Keratinocyte (primary cell): ENCODE results near the gene SNAP29. TPM values are rescaled to one million over a fixed set of nuclear protein-coding genes. Genes with fewer than 3 reads are reported as not detected.

Experiments
- DNase-seq: peaks from one replicate; pipeline ENCODE4 v3.0.0-alpha.2; 2011; ENCODE audit warnings: low read depth, missing footprints, low spot score
- FAIRE-seq: peaks from 2 replicates; lab custom pipeline; 2011; peaks lifted over from hg19 to GRCh38; lab: Jason Lieb, UNC
- H2AFZ ChIP-seq: 2 replicates; pipeline ENCODE4 v1.6.0; 2012; ENCODE audit warnings: low read length, control low read depth, inconsistent platforms; ENCODE audit not compliant: control insufficient read depth
- H3K27ac ChIP-seq: 2 replicates; pipeline ENCODE4 v1.5.1; 2011; ENCODE audit warnings: low read length; ENCODE audit not compliant: control insufficient read depth, insufficient read depth
- H3K27me3 ChIP-seq: 3 replicates; pipeline ENCODE4 v1.6.0; 2011; ENCODE audit warnings: low read length; ENCODE audit not compliant: control insufficient read depth, insufficient read depth; ENCODE audit errors: extremely low read depth
- H3K36me3 ChIP-seq, 2 experiments: 2 replicates in 1 of 2; 3 replicates in 1 of 2; pipeline ENCODE4 v1.5.1; 2011; ENCODE audit warnings: low read length in 2 of 2, mild to moderate bottlenecking in 1 of 2; ENCODE audit not compliant: control insufficient read depth in 2 of 2, insufficient read depth in 2 of 2; ENCODE audit errors: extremely low read depth in 1 of 2
- H3K4me1 ChIP-seq: 3 replicates; pipeline ENCODE4 v1.5.1; 2011; ENCODE audit warnings: low read length; ENCODE audit not compliant: control insufficient read depth, insufficient read depth; ENCODE audit errors: extremely low read depth
- H3K4me2 ChIP-seq: 3 replicates; pipeline ENCODE4 v1.6.0; 2011; ENCODE audit warnings: low read depth, low read length; ENCODE audit not compliant: control insufficient read depth, insufficient read depth; ENCODE audit errors: extremely low read depth
- H3K4me3 ChIP-seq, 3 experiments: fragments of 200-600 bp in 1 of 3; sonication (generic) in 1 of 3; 2 replicates in 2 of 3; 3 replicates in 1 of 3; pipeline ENCODE4 v1.5.1; 2011 to 2016; ENCODE audit warnings: low read length in 3 of 3, mild to moderate bottlenecking in 3 of 3, control low read depth in 2 of 3, inconsistent platforms in 1 of 3, low read depth in 1 of 3, mixed read lengths in 1 of 3, mixed run types in 1 of 3, moderate library complexity in 1 of 3; ENCODE audit not compliant: control insufficient read depth in 2 of 3, insufficient read depth in 2 of 3; ENCODE audit errors: extremely low read depth in 1 of 3
- H3K79me2 ChIP-seq: 2 replicates; pipeline ENCODE4 v1.6.0; 2012; ENCODE audit warnings: low read length; ENCODE audit not compliant: control insufficient read depth, insufficient read depth
- H3K9ac ChIP-seq: 3 replicates; pipeline ENCODE4 v1.6.0; 2011; ENCODE audit warnings: low read length; ENCODE audit not compliant: control insufficient read depth, insufficient read depth; ENCODE audit errors: extremely low read depth
- H3K9me1 ChIP-seq: 3 replicates; pipeline ENCODE4 v1.6.0; 2011; ENCODE audit warnings: low read length; ENCODE audit not compliant: control insufficient read depth, insufficient read depth; ENCODE audit errors: extremely low read depth
- H3K9me3 ChIP-seq: 2 replicates; pipeline ENCODE4 v1.5.1; 2012; ENCODE audit warnings: low read depth, low read length; ENCODE audit not compliant: control insufficient read depth
- H4K20me1 ChIP-seq: 3 replicates; pipeline ENCODE4 v1.6.0; 2011; ENCODE audit warnings: low read length; ENCODE audit not compliant: control insufficient read depth, insufficient read depth; ENCODE audit errors: extremely low read depth
- EZH2 ChIP-seq: IDR thresholded peaks from one replicate; pipeline ENCODE4 v1.6.1; 2012; ENCODE audit warnings: inconsistent platforms, mild to moderate bottlenecking, low read length, moderate library complexity
- dilution Hi-C: fragments of 300-500 bp; cut with MboI; formaldehyde crosslinking; loops from one replicate; pipeline ENCODE4 v1.7.0; 2020; ENCODE audit warnings: low sequenced_read_pairs; ENCODE audit not compliant: extremely low pct_ligation_motif_present
- polyA plus RNA-seq, 5 experiments: library from polyadenylated mRNA; depleted of rRNA in 3 of 5; stranded (reverse) in 3 of 5; stranded (forward) in 1 of 5; unstranded in 1 of 5; fragments of >200 nt; gene quantifications; 1 replicate in 1 of 5; 2 replicates in 3 of 5; 3 replicates in 1 of 5; pipeline versions ENCODE4 v1.2.1 to v1.2.3, GENCODE V29; 2011 to 2012; ENCODE audit warnings: missing spikeins in 2 of 5, low read depth in 1 of 5, low replicate concordance in 1 of 5
- TF ChIP-seq, protein P1 (sequence below), 3 experiments: IDR thresholded peaks in 1 of 3; conservative IDR thresholded peaks in 1 of 3; optimal IDR thresholded peaks in 1 of 3; 2 replicates in 2 of 3; 3 replicates in 1 of 3; pipeline versions ENCODE3 to v1.5.1; 2011; ENCODE audit warnings: low read length in 3 of 3, mild to moderate bottlenecking in 3 of 3, moderate library complexity in 2 of 3, control low read depth in 1 of 3, inconsistent platforms in 1 of 3; ENCODE audit not compliant: insufficient read depth in 2 of 3; ENCODE audit errors: extremely low read depth in 1 of 3

Gene SNAP29
- polyA plus RNA-seq, 1 donor (not counting 4 experiments of a cell fraction or from before 2014, with no cell fraction given) = 36.5 TPM

DNA sequence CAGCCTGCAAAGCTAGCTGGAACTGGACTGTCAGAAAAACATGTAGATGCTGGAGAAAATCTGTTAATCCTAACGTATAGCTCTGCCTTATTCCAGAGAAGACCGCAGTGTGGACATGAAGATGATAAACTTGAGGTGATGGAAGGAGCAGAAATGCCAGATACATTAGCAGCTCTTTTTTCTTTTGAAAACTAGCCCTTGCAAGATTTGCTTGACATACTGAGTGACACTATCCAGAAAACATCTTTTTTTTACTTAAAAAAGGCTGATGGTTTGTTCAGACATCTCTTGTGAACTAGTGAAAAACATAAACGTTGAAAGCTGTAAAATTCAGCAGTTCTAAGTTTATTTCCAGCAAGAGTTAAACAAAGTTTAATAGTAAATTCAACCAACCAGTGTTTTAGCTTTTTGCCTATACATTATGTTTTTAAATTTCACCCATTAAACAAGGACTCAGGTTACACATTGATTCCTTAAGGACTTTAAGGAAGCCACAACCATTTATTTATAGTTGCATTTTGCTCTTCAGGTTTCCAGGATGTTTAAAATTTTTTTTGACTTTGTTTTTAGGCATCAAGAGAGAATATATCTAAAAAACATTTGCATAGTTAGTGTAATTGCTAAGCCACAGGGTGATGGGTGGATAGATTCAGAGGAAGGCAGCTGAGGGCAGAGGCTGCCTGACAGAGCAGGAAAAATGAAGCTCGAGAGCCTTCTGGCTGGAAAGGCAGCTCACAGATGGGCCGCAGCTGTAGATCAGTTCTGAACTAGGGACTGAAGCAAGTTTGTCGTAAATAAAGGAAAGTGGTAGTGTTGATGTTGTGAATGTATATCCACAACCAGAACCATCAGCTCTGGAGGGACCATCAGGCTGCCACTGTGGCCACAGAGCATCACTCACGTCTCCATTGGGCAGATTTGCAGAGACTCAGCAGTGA is 9.5 kb downstream of the SNAP29 start:
- no peak overlapping the region for H3K9ac ChIP-seq
- peaks cover 9% of the 10 kb centered on the region for H3K4me1 ChIP-seq
- no peak overlapping the region for H3K27ac ChIP-seq
- no peak overlapping the region for H2AFZ ChIP-seq
- H3K9me3 ChIP-seq = no peaks in the 10 kb centered on the region
- DNase-seq (no peak), FAIRE-seq (no peak)
- no peak for TF ChIP-seq EZH2
- no peak overlapping the region for H3K4me2 ChIP-seq
- H3K27me3 ChIP-seq = no peaks in the 10 kb centered on the region
- H3K9me1 ChIP-seq = no peaks in the 10 kb centered on the region
- peaks cover 7 to 12% of the 10 kb centered on the region in 2 experiments for H3K36me3 ChIP-seq
- dilution Hi-C loops = no loop called here
- H4K20me1 ChIP-seq = peaks cover 3% of the 10 kb centered on the region
- no peak overlapping the region for H3K4me3 ChIP-seq
- no peaks in the 10 kb centered on the region for H3K79me2 ChIP-seq

DNA sequence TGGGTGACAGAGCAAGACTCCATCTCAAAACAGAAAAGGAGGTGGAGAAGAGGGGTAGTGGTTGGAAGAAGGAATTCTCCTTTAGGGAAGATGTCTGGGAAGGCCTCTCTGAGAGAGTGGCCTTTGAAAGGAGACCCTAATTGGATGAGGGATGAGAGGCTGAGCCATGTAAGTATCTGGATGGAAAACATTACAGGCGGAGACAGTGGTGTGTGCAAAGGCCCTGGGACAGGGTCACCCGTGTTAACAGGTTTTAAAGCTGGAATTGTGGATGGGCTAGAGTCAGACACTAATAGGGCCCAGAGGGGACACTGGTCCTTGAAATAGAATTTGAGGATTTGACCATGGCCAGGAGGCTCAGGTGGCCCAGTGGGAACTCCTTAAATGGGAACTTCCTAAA is 10.4 kb downstream of the SNAP29 start:
- Histone ChIP-seq H3K27me3 (no peaks in the 10 kb centered on the region), H3K36me3 (peaks cover 10 to 13% of the 10 kb centered on the region in 2 experiments), H3K9ac (no peak overlapping the region), H3K4me2 (no peak overlapping the region), H3K4me1 (peaks cover 9% of the 10 kb centered on the region), H3K9me1 (no peaks in the 10 kb centered on the region), H3K4me3 (no peak overlapping the region), H3K9me3 (no peaks in the 10 kb centered on the region), H2AFZ (no peak overlapping the region), H4K20me1 (peaks cover 3% of the 10 kb centered on the region), H3K27ac (no peak overlapping the region), H3K79me2 (no peaks in the 10 kb centered on the region)
- no peak for DNase-seq
- no peak for TF ChIP-seq EZH2
- TF ChIP-seq, protein P1, sequence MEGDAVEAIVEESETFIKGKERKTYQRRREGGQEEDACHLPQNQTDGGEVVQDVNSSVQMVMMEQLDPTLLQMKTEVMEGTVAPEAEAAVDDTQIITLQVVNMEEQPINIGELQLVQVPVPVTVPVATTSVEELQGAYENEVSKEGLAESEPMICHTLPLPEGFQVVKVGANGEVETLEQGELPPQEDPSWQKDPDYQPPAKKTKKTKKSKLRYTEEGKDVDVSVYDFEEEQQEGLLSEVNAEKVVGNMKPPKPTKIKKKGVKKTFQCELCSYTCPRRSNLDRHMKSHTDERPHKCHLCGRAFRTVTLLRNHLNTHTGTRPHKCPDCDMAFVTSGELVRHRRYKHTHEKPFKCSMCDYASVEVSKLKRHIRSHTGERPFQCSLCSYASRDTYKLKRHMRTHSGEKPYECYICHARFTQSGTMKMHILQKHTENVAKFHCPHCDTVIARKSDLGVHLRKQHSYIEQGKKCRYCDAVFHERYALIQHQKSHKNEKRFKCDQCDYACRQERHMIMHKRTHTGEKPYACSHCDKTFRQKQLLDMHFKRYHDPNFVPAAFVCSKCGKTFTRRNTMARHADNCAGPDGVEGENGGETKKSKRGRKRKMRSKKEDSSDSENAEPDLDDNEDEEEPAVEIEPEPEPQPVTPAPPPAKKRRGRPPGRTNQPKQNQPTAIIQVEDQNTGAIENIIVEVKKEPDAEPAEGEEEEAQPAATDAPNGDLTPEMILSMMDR (optimal IDR thresholded peaks at IDR 0.05 in 1 of 3, IDR thresholded peaks at IDR 0.05 in 1 of 3, conservative IDR thresholded peaks at IDR 0.05 in 1 of 3; ENCODE audit: extremely low read depth in 1 of 3, insufficient read depth in 2 of 3, low read length in 3 of 3) = no peak
- dilution Hi-C loops = no loop called here
- FAIRE-seq = no peak
